HTR-8/SVneo (cell line): ENCODE data around the gene SIX5.
"Not testable (repeated sequence)": the region's sequence is repeated elsewhere in the genome, so short reads cannot be mapped to it uniquely, and the experiment has no call there.

Experiments
- DNase-seq: peaks from one replicate; pipeline ENCODE4 v3.0.0; 2011; ENCODE audit warnings: low spot score, mixed read lengths; ENCODE audit not compliant: insufficient read length
- FAIRE-seq: peaks from 2 replicates; lab custom pipeline; 2011; peaks lifted over from hg19 to GRCh38; lab: Jason Lieb, UNC

SIX5 gene

GRCh38 chr19:45768984-45769782, at the start of gene SIX5:
SIX5 (minus strand) TSS chr19:45769252; CDS start chr19:45768844, 408 bp downstream.
- FAIRE-seq (peak; percentile 94), DNase-seq (peak; percentile 97)

- no peak for DNase-seq
- no peak for FAIRE-seq
These were observed 48.8 kb upstream of the SIX5 start for GRCh38 chr19:45817725-45818301.

- FAIRE-seq (peak; percentile 96), DNase-seq (peak; percentile 98)
These were observed 48.1 kb upstream of the SIX5 start for GRCh38 chr19:45817010-45817724.

- DNase-seq, result no peak
- no peak for FAIRE-seq
These were observed 47.4 kb upstream of the SIX5 start for GRCh38 chr19:45816236-45817009.

- no peak for DNase-seq
- FAIRE-seq, result no peak
These were observed 46.6 kb upstream of the SIX5 start for GRCh38 chr19:45815481-45816216.

- no peak for DNase-seq
- no peak for FAIRE-seq
These were observed 45.9 kb upstream of the SIX5 start, which contains the start of gene RSPH6A for GRCh38 chr19:45814851-45815480. RSPH6A (minus strand) TSS chr19:45815308; CDS start chr19:45815176, 132 bp downstream.

GRCh38 chr19:45814166-45814780, 45.2 kb upstream of the SIX5 start:
- DNase-seq (no peak), FAIRE-seq (no peak)

- FAIRE-seq (no peak), DNase-seq (no peak)
These were observed 43.2 kb upstream of the SIX5 start for GRCh38 chr19:45812297-45812696.

- DNase-seq (peak; percentile 37), FAIRE-seq (no peak)
These were observed 40.6 kb upstream of the SIX5 start for GRCh38 chr19:45809643-45810159.

- FAIRE-seq (no peak), DNase-seq (no peak)
These were observed 36.7 kb upstream of the SIX5 start for GRCh38 chr19:45805719-45806118.

- no peak for DNase-seq
- FAIRE-seq, result no peak
These were observed 35.8 kb upstream of the SIX5 start for GRCh38 chr19:45804959-45805230.

GRCh38 chr19:45804140-45804958, 35.3 kb upstream of the SIX5 start:
- no peak for FAIRE-seq

GRCh38 chr19:45801603-45802175, 32.6 kb upstream of the SIX5 start:
- DNase-seq (no peak), FAIRE-seq (peak; percentile 36)

More at GRCh38 chr19:45804140-45804958, 35.3 kb upstream of the SIX5 start:
- no peak for DNase-seq

GRCh38 chr19:45800070-45800553, 31.1 kb upstream of the SIX5 start:
- DNase-seq, result no peak

GRCh38 chr19:45799541-45799940, 30.5 kb upstream of the SIX5 start:
- not testable (repeated sequence) for DNase-seq, FAIRE-seq

More at GRCh38 chr19:45800070-45800553, 31.1 kb upstream of the SIX5 start:
- no peak for FAIRE-seq

GRCh38 chr19:45798995-45799517, 30.0 kb upstream of the SIX5 start:
- FAIRE-seq, result peak; percentile 95
- peak; percentile 91 for DNase-seq

- DNase-seq (no peak), FAIRE-seq (no peak)
These were observed 25.6 kb upstream of the SIX5 start for GRCh38 chr19:45794627-45795026.
